HG03354 (cell line): ENCODE results near the gene SBDS.
A peak's percentile ranks its signal among the peaks of the same experiment; 100 is the strongest.
"Not testable (repeated sequence)": the region's sequence is repeated elsewhere in the genome, so short reads cannot be mapped to it uniquely, and the experiment has no call there.

Experiments
- ATAC-seq: cut with Tn5 transposase; IDR thresholded peaks from one replicate; pipeline ENCODE4 v1.9.1; 2021; ENCODE audit warnings: mild to moderate bottlenecking; ENCODE audit not compliant: unreplicated experiment, poor library complexity, severe bottlenecking

SBDS gene

GRCh38 chr7:67000601-67001258, 5.3 kb upstream of the SBDS start:
- not testable (repeated sequence) for ATAC-seq

DNA sequence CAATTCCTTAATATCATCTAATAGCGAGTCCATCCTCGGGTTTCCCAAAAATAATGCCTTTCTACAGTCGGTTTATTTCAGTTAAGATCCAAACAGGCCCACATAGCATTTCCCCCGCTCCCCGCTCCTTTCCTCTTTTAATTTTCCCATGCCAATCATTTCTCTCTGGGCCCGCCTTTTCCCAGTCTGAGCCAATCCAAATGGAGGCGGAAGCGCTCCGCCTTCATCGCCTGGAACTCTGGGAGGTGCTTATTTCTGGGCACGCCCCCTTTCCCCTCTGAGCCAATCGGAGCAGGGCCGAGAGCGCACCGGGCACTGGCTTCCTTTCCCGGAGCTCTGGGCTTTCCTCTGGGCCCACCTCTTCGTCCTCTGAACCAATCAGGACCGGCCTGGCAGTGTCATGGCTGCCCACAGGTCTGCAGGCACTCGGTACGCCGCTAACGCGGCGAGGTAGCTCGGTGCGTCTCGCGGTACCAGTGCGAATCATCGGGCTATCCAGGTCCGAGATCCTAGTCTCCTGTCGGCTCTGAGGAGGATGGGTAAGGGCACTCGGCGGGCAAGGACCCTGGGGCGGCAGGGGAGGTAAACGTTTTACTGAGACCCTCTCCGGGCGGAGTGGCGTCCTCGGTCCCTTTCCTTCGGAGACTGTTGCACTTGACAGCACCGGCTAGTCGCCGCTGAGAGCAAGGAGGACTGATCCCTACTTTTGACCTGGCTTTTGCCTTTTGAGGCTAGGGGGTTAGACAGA, 1.2 kb upstream of the SBDS start, which contains the start of gene TYW1:
Gene TYW1 (plus strand): TSS at position 390 of the 748 bp plus-strand sequence. CDS start 146 bp downstream, at position 536.
- ATAC-seq, result peak; percentile 89

DNA sequence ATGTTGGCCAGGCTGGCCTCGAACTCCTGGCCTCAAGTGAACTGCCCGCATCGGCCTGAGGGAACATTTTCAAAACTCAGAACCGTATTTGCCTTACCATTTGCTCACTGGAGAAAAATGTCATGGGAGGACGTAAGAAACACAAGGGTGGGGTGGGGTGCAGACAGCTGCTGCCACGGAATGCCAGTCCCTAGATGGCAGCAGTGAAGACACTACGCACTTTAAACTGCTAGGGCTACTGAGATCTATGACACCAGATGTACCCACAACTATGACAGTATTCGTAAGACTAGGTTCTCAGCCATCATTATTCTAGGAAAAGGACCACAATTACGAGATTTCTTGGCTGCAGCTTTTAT, 716 bp downstream of the SBDS start:
- ATAC-seq, result peak; percentile 36

DNA sequence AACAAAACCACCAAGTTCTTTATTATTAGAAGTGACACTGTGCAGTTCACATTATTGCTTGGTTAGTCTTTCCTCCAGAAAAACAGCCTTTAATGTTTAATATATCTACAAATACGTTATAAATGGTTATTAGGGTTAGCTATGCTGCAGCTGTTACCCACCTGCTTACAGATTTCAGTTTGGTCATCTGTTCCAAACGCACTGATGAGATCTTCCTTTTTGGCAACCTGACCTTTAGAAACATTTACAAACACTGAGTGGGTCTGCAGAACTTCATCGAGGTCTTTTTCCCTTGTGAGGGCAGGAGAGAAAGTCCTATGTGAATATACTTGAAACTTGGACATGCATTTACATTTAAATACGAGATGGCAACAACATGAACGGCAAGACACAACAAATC, 1.3 kb downstream of the SBDS start:
- not testable (repeated sequence) for ATAC-seq

GRCh38 chr7:66989552-66989951, 5.8 kb downstream of the SBDS start:
- ATAC-seq, result not testable (repeated sequence)

- not testable (repeated sequence) for ATAC-seq
These were observed 15.1 kb downstream of the SBDS start for GRCh38 chr7:66980336-66980735.

- ATAC-seq, result not testable (repeated sequence)
These were observed 16.4 kb downstream of the SBDS start for GRCh38 chr7:66979013-66979412.

DNA sequence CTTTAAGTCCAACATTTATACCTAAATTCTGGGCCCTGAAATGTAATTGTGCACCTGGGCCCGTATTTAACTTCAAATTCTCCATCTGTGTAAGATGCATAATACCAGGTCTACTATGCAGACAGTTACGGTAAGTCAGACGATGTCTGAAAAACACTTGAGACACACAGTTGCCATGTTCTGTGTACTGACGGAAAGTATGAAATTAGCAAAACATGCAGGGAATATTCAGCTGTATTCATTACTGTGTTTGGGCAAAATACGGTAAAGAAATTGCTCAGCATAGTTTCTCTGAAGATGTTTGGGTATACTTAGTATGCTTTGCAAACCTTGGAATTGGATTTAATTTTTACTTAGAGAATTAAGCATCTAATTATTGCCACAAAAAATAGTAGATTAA, 17.1 kb downstream of the SBDS start:
- ATAC-seq, result not testable (repeated sequence)

DNA sequence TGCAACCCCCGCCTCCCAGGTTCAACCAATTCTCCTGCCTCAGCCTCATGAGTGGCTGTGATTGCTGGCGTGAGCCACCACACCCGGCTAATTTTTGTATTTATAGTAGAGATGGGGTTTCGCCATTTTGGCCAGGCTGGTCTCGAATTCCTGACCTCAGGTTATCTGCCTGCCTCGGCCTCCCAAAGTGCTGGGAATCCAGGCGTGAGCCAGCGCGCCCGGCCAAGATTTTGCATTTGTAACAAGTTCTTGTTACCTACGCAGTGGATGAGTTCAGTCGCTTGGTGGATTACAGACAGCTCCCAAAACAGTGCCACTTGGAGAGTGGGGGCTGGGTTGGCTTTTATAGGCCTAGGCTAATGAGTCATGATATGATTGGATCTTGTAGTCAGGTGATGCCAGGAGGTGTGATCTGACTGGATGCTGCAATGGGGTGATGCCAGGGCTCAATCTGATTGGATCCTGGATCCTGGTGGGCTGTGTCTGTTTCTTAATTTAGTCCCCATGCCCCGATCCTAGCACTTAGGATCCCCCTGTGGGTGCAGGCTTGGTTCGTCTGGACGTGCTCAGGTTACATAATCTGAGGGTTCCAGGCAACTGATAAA, 20.3 kb downstream of the SBDS start:
- no peak for ATAC-seq

DNA sequence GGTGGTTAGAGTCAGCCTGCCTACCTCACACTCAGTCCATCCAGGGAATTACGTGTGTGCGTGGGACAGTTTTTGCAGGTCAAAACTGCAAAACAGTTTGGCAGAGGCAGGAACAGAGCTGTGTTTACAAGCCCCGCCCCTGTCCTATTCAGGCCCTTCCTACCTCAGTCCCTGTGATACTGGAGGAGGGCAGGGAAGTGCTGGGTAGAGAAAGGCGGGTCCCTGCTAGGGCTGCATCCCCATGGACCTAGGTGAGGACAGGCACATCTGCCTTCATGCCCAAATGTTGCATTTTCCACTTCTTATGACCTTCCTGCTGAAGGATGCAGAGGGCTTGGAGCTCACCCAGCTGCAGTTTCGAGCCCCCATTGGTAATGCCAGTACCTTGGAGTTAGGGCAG, 25.1 kb downstream of the SBDS start:
- no peak for ATAC-seq

- ATAC-seq, result not testable (repeated sequence)
These were observed 26.4 kb downstream of the SBDS start for GRCh38 chr7:66969001-66969400.

GRCh38 chr7:66967029-66967428, 28.4 kb downstream of the SBDS start:
- no peak for ATAC-seq

- no peak for ATAC-seq
These were observed 31.0 kb downstream of the SBDS start for GRCh38 chr7:66964411-66964810.

DNA sequence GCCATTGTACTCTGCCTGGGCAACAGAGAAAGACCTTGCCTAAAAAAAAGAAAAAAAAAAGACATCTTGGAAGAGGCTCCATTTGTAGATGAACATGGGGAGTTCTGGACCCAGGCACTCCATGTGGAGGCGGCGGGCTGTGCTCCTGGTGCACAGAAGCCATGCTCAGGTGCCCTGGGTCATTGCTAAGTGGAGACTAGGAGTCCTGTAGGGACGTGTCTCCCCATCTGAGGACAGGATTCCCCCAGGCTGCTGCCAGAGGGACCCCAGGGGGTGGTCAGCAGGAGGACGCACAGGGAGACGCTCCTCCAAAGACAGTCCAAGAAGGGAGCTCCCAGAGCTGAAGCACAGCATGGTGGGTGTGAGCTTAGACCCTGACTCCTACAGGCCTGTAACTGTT, 34.3 kb downstream of the SBDS start:
- no peak for ATAC-seq

DNA sequence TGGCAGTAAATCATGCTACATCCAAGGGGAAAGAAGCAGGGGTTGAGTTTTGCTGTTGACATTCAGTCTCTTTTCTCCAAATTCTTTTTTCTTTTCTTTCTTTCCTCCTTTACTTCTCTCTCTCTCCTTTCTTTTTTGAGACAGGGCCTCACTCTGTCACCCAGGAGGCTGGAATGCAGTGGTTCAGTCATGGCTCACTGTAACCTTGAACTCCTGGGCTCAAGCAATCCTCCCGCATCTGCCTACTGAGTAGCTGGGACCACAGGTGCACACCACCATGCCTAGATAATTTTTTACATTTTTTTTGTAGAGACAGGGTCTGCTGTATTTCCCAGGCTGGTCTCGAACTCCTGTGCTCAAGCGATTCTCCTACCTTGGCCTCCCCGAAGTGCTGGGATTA, 35.2 kb downstream of the SBDS start:
- no peak for ATAC-seq

DNA sequence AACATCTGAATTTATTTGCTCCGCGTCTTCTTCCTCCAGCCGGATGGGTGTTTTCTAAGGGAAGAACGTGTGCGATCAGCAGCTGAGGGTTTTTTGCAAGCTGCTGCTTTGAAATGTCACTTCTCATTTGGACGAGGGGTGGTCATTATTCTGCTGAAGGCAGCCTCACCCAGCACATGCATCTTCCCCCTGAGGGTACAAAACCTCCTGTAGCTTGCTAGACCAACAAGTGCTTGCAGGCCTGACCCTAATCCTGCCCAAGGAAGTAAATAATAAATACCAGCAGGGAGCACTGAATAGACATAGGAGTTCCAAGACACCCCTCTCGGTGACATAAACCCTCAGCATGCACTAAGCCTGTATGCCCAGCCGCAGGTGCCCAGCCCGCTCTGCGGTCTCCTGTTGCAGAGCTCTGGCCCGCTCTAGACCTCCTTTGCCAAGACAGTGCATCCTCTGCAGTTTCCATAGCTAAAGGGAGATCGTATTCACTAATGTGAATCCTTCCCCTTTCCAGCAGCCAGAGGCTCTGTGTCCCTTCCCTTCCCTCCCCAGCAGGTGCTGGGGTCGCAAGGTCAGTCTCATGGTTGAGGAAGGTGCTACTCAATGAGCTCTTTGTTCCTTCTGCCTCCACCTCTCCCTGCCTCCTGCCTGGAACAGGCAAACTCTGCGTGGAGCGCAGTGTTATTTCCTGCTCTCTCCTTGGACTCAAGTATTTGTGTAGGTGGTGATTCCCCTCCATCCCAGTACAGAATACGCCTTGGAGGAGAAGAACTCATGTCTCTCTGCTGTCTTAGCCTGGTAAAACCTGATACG, 36.6 kb downstream of the SBDS start:
- no peak for ATAC-seq

DNA sequence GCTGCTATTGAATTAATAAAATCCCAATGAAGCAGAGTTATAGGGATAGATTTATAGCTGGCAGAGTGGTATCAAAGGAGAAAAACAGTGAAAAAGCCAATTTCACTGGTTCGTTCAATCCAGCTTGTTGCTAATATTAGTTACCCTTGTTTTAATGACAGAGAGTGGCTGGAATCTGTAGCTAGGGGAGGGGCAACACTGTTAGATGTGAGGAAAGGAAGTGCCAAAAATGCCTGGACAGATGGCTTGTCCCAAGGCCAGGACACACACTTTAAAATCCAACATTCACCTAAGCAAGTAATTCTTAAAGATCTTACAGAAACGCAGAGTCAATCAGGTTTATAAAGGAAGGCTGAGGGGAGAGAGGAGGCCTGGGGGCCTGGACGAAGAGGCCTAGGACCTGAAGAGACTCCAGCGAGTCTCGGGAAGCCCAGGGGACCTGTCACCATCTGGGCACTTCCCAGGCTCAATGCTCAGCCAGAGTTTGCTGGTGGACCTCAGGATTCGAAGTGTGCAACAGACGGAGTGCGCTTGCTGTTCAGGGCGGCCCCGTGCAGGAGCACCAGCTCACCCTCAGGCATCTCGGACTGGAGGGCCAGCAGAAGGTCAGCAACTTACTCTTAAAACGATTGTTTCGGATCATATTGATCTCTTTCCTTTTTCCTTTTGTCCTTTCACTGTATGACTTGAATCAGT, 37.6 kb downstream of the SBDS start:
- ATAC-seq, result no peak

DNA sequence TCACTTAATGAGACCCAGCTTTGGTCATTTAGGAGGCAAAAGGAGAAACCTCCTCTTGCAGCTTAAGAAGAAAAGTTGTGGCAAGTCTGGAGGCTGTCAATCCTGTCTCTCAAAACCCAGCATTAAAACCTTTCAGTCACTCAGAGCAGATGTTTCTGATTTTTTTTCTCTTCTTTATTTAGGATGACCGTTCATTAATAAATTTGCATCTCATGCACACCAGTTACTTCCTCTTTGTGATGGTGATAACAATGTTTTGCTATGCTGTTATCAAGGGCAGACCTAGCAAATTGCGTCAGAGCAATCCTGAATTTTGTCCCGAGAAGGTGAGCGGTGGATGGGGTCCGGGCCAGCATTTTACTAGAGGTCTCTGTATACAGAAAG, 42.4 kb downstream of the SBDS start:
- ATAC-seq, result no peak

- ATAC-seq, result no peak
These were observed 42.9 kb downstream of the SBDS start for GRCh38 chr7:66952343-66953043.
